Measurements from ENCODE around the gene MYO1B.

DNA sequence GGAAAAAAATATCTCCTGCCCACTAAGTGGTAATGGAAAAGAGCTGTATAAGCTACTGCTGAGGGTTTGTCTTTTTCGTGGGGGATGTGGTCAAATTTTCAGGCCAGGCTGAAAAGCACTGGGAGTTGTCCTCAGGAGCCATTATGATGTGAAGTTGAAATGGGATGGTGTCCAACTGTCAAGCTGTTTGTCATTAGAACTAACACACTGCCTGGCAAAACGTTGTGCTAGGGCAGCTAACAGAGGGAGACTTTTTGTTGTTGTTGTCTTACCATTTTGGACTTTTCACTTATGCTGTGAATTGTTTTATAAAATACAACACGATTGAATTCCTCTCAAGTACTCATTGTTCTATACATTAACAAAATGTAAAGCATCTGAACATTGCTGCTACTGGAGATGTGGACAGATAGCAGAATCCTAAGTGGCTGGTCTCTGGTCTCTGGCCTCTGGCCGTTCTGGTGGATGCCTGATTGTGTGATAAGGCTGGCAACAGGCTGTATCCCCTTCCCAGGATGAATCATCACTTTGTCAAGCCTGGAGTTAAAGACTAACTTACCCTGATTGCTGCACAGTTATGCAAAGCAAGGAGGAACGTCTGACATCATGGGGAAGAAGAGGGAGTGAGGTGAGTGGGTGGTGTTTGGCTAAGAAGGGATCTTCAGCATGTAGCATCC, 2.3 kb downstream of the MYO1B start:
- TF ChIP-seq, protein P1, sequence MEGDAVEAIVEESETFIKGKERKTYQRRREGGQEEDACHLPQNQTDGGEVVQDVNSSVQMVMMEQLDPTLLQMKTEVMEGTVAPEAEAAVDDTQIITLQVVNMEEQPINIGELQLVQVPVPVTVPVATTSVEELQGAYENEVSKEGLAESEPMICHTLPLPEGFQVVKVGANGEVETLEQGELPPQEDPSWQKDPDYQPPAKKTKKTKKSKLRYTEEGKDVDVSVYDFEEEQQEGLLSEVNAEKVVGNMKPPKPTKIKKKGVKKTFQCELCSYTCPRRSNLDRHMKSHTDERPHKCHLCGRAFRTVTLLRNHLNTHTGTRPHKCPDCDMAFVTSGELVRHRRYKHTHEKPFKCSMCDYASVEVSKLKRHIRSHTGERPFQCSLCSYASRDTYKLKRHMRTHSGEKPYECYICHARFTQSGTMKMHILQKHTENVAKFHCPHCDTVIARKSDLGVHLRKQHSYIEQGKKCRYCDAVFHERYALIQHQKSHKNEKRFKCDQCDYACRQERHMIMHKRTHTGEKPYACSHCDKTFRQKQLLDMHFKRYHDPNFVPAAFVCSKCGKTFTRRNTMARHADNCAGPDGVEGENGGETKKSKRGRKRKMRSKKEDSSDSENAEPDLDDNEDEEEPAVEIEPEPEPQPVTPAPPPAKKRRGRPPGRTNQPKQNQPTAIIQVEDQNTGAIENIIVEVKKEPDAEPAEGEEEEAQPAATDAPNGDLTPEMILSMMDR (conservative IDR thresholded peaks at IDR 0.05; ENCODE audit: low read length): no peak
- TF ChIP-seq EZH2phosphoT487 (IDR thresholded peaks at IDR 0.05; ENCODE audit: borderline replicate concordance): no peak

Data from Loucy (cell line).